HL-60/S4 treated with phorbol 12-myristate 13-acetate at 8.2 ng/mL for 4 days and 3 days (cell line): ENCODE measurements around the gene NDOR1.
"Not testable (repeated sequence)": the region's sequence is repeated elsewhere in the genome, so short reads cannot be mapped to it uniquely, and the experiment has no call there.

Source experiments
- in situ Hi-C: fragments of 300-500 bp; cut with MboI; formaldehyde crosslinking; loops from 2 replicates; pipeline ENCODE4 v1.15.0; 2022; ENCODE audit warnings: low sequenced_read_pairs

NDOR1 gene

DNA sequence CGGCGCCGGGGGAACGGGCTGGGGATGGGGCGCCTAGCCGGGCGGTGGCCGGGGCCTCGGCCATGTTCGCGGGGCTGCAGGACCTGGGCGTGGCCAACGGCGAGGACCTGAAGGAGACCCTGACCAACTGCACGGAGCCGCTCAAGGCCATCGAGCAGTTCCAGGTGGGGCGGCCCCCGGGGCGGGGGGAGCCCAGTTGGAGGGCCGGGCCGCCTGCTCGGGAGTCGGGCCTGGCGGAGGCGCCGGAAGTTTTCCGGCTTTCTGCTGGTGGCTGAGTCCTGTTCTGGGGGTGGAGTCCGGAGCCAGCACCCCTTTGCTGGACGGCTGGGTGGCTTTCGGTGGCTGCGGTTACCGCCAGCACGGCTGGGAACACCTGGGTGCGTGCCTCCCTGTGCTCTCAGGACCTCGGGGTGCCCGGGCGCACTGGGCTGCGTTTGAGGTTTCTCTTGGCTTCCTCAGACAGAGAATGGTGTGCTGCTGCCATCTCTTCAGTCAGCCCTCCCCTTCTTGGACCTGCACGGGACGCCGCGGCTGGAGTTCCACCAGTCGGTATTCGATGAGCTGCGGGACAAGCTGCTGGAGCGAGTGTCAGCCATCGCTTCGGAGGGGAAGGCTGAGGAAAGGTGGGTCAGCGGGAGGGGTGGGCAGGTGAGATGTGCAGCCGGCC lies 50.1 kb downstream of the NDOR1 start:
- in situ Hi-C loops = no loop called here

DNA sequence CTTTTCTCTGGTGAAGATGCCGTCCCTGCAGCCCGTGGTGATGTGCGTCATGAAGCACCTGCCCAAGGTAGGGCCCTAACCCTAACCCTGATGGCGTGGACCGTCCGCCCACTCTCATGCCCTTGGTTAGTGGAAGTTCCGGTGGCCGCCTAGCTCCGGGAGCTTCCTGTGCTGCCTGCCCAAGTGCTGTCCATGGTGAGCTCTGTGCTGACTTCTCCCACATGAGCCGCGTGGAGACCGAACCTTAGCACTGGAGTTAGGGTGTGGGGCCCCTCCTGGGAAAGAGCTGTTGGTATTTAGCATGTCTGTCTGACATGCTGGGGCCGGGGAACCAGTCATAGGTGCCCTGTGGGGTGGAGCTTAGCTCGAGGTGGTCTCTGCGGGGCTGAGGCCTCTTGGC lies 50.9 kb downstream of the NDOR1 start:
- in situ Hi-C loops = no loop called here

DNA sequence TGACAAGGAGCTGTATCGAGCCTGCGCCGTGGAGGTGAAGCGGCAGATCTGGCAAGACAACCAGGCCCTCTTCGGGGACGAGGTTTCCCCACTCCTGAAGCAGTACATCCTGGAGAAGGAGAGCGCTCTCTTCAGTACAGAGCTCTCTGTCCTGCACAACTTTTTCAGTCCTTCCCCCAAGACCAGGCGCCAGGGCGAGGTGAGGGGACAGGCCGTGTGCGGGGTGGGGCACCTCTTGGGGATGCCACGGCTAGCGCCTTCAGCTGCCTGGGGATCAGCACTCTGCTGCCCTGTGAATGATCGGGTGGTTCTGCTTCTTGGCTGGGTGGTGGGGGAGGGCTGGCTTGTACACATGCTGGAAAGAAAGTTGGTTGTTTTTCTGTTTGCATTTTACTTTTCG lies 51.4 kb downstream of the NDOR1 start:
- in situ Hi-C loops = no loop called here

DNA sequence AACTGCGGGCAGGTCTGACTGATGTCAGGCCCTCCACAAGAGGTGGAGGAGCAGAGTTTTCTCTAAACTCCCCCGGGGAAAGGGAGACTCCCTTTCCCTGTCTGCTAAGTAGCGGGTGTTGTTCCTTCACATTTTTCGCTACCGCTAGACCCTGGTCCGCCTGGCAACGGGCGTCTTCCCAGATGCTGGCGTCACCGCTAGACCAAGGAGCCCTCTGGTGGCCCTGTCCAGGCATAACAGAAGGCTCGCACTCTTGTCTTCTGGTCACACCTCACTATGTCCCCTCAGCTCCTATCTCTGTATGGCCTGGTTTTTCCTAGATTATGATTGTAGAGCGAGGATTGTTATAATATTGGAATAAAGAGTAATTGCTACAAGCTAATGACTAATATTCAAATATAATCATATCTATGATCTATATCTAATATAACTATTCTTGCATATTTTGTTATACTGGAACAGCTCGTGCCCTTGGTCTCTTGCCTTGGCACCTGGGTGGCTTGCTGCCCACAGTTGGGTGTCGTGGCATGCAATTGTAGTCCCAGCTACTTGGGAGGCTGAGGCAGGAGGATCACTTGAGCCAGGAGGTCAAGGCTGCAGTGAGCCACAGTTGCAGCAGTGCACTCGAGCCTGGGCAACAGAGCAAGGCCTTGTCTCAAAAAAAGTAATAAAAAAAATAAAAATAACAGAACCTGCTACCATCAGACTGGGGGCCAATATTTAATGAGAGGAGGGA lies 56.8 kb downstream of the NDOR1 start:
- in situ Hi-C loops = not testable (repeated sequence)

DNA sequence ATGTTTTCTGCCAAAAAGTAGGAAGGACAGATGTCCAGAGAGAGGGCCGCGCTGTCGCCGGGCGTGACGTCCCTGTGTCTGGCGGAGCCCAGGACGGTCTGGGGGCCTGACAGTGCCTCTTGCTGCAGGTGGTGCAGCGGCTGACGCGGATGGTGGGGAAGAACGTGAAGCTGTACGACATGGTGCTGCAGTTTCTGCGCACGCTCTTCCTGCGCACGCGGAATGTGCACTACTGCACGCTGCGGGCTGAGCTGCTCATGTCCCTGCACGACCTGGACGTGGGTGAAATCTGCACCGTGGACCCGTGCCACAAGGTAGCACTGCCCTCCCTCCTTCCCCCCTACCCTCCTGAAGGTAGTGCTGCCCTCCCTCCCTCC lies 57.4 kb downstream of the NDOR1 start:
- in situ Hi-C loops = no loop called here

- in situ Hi-C loops = no loop called here
Observed at GRCh38 chr9:137263506-137263905, 58.0 kb downstream of the NDOR1 start.

GRCh38 chr9:137264067-137264466 lies 58.6 kb downstream of the NDOR1 start:
- in situ Hi-C loops = no loop called here

- in situ Hi-C loops = no loop called here
Observed at GRCh38 chr9:137265496-137266161, 60.1 kb downstream of the NDOR1 start.

- in situ Hi-C loops = no loop called here
Observed at GRCh38 chr9:137266162-137266527, 60.6 kb downstream of the NDOR1 start.
